Stimulated activated CD8-positive, alpha-beta memory T cell treated with anti-CD3 and anti-CD28 coated beads, Interleukin-15, amount 100 ng/mL, for 24 hours (primary cell): ENCODE measurements around the gene ARRDC4.
"Not testable (repeated sequence)": the region's sequence is repeated elsewhere in the genome, so short reads cannot be mapped to it uniquely, and the experiment has no call there.

ENCODE experiments used
- DNase-seq: peaks from one replicate; pipeline ENCODE4 v3.0.0-alpha.2; 2020; ENCODE audit warnings: low read depth

ARRDC4 gene

DNA sequence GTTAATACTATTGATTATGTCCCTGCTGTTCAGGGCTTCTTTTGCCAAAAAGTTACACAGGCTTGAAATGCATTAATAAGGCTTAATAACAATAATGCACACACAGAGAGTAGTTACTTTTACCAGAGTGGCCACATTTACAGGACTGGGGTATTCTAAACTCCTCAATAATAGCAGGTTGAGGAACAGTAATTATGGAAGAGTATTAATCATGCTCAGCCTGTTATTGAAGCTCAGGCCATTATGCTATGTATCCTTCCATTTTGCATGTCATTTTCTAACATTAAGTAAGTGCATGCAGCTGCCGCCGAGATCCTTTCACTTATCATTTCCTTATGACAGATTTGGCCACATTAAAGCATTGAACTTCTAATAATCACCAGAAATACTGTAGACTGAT lies 5.7 kb downstream of the ARRDC4 start:
- no peak for DNase-seq

DNA sequence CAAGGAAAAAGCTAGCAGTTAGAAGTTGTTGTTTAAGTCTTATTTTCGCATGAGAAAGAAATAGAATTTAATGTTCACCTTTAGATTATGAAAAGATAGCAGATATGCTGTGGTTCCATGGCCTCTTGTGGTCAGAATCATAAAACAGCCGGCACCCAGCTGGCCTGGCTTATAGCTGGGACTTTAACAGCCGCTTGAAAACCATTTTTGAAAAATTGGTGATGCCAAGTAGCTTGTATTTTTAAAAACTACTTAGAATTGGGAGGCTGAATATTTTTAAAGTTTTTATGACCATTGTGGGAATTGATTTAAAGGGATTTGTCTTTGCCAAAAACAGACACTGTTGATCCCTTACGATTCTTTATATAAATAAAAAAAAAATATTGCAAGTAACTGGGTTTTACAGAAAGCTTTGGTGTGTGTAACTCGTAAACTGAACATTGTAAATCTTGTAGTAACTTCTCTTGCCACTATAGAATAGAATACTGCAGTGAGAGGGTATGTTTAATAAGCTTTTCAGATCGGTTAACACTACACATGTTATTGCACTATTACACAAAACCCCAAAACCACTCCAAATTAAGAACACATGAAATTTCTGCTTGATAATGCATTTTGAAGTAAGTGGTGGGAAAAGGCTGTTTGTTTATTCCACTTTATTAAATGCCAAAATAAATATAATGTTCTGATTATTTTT lies 6.6 kb downstream of the ARRDC4 start:
- DNase-seq: no peak

DNA sequence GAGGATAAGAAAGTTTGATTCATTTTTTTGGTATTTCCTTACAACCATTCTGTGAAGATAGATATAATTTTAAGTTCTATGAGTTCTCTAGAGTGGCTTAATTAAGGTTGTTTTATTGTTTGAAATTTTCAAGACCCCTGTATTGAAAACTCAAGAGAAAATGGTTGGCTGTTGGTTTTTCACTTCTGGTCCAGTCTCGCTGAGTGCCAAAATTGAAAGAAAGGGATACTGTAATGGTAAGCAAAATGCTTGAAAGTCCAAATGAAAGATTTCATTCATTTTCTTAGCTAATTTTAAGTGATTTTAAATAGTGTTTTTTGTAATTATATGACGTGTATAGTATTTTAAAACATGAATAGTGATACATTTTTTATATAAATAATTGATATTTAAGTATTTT lies 7.4 kb downstream of the ARRDC4 start:
- no peak for DNase-seq

DNA sequence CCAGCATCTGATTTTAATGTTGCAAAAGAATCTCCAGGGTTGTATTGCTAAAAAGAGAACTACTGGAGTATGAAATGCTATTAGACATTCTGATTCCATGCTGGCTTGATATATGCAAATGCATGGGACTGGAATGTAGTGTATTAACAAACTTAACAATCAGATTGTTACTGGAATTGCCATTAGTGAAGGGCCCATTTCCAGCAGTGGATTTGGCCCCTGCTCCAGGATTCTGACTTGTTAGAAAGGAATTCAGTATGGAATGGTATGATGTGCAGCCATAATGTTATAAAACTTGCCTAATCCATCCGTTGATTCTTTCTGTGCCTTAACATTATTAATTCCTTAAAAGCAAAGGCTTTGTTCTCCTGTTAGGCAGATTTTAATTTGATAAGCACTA lies 7.9 kb downstream of the ARRDC4 start:
- no peak for DNase-seq

DNA sequence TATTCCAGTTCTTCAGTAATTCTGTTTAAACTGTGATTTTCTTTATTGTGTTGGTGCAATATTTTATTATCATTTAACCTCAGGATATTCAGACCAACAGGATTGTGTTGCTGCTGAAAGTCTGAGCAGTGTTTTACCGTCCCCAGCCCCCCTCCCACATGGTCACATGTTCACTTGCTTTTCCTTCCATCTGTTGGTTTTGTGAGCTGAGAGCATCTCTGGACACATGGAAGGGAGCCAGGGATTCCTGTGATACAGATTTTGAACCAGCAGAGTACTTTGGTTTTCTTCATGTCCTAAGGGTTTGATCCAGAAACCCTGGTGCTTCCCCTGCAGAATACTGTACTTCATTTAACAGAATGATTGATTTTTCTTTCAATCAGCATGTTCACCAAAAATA lies 11.9 kb downstream of the ARRDC4 start:
- DNase-seq: no peak

DNA sequence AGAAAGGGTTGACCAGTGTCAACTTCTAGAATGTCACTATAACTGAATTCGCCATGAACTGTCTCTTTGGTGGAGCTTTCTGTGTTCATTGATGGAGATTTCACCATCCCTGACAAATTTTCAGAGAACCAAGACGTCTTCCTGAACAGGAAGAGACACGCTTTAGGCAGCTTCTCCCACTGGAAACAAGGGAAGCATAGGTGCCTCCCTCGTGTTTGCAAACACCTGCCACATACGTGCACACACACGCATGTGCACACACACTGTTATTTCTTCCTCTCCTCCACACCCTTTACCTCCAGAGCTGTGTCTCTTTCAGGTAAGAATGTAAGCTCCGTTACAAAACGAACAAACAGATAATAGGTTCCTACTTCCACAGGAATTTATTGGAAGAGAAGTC lies 15.6 kb downstream of the ARRDC4 start:
- no peak for DNase-seq

DNA sequence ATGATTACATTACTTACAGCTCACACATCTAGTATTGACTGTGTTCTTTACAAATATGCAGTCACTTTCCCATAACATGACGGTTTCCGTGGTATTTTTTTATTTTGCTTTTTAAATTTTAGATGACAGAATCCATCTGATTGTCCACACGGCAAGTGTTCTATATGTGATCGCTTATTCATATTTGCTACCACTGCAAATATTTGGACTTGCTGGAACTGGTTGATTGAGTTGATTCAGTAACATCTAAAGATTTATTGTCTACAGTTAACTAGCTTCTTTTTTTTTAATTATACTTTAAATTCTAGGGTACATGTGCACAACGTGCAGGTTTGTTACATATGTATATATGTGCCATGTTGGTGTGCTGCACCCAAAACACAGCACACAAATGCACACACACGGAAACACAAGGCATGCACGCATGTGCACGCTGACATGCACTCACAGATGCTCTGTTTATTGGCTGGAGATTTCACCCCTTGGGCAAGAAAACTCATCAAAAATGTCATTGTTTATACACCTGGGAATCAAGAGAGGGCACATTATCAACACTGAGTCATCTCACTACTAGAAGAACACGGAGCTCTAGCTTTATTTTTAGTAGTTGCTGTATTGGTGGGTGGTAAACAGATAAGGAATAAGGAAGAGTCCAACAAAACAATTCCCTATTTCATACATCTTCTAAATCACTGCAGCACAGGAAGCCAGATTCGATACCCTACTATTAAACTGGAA lies 16.4 kb downstream of the ARRDC4 start:
- no peak for DNase-seq

DNA sequence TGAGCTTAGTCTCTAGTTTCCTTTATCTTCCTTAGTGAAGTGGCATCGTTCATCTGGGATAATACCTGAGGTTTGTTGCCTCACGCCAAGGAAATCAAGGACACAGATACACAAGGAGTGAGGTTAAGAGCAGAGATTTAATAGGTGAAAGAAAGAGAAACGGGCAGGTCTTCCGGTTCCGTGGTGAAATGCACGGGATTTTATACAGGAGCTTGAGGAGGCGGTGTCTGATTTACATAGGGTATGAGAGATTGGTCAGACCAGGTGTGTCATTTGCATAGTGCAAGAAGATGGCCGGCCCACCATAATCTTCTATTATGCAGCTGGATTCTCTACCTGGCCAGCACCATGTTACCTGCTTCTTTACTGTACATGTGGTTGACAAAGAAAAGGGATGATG lies 17.2 kb downstream of the ARRDC4 start:
- no peak for DNase-seq

DNA sequence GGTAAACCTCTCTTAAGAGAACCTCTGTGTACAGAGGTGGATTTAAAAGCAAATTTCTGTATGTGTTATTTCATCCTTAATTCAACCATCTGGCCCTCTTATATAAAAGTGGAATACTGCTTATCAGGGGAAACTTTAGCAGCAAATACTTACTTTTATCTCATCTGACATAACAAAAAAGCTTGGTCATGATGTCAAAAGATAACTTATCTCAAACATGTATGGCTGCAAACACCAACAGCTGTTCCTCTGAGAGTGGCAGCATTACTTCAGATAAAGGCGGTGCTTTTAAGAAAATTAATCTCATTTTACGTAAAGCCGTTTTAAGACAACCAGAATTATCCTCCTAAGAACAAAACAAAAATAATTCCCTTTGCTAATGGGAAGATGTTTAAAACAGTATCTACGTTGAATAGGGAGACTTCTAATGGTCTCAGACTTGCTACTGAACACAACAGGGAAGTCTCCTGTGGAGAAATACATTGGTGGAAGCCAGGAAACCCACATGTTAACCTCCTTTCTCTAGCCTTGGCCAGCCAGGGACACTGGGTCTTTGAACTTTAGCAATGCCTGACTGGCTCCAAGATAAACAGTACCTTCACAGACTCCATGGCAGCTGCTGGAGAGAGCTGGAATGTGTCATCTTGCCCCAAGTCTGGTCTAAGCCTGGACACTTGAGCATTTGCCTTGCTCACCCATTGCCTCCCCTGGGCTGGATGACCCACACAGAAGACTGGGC lies 18.1 kb downstream of the ARRDC4 start:
- no peak for DNase-seq

DNA sequence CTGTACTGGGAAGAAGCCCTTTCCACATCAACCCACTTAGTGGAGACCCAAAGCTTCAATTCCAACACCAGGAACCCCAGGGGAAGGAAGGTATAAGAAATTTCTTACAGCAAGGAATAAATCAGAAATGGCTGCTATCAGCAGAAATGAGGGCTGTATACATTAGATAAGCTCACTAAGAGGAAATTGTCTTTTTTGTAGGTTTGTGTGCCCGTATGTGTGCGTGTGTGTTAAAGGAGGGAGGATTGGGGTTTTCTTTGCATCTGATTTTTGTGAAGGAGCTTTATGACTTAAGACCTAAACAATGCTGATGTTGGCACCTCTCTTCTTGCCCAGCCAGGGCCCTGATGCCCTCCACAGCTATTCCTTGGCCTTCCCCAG lies 18.6 kb downstream of the ARRDC4 start:
- no peak for DNase-seq

DNA sequence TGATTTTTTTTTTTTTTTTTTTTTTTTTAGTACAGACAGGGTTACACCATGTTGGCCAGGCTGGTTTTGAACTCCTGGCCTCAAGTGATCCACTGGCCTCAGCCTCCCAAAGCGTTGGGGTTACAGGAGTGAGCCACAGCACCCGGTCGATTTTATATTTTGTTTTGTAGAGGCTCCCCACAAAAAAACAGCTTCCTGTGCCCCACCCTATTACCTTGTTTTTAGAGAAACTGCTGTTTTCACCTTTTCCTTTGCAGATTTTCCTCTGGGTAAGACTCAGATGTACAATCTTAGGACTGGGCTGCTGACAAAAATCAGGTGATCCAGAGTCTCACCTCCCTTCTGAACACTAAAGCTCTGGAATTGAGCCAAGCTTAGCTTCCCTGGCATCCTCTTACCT lies 20.6 kb downstream of the ARRDC4 start:
- DNase-seq: no peak

DNA sequence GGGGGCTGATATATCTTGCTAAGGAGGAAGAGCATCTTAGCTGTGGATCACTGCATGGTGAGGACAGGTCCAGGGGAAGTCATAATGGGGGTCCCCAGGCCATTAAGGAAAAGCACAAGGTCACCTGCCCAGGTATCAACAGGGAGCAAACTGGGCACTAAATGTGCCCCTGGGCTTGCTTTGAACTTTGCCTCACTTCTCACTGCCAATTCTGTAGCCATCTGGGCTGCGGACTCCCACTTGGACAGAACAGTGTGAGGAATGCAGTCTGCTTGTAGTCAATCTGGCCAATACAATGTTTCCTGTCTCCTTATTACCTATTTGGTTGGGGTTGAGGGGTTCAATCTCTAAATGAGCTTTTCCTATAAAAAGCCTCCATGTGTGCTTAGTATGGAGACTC lies 21.3 kb downstream of the ARRDC4 start:
- no peak for DNase-seq

DNA sequence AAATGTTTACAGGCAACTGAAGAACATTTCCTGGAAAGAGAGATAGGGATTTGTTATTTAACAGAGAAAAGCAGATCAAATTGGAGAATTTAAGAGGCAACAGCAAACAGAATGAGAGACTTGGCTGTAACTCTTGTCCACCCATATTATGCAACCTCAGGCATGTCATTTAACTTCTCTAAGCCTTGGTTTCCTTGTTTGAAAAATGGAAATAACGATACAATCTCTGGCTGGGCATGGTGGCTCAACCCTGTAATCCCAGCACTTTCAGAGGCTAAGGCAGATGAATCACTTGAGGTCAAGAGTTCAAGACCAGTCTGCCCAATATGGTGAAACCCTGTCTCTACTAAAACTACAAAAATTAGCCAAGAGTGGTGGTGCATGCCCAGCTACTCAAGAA lies 23.7 kb downstream of the ARRDC4 start:
- DNase-seq: no peak

DNA sequence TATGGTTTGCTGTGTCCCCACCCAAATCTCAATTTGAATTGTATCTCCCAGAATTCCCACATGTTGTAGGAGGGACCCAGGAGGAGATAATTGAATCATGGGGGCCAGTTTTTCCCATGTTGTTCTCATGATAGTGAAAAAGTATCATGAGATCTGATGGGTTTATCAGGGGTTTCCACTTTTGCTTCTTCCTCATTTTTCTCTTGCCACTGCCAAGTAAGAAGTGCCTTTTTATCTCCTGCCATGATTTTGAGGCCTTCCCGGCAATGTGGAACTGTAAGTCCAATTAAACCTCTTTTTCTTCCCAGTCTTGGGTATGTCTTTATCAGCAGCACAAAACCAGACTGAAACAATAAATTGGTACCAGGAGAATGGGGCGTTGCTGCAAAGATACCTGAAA lies 25.5 kb downstream of the ARRDC4 start:
- DNase-seq: not testable (repeated sequence)

DNA sequence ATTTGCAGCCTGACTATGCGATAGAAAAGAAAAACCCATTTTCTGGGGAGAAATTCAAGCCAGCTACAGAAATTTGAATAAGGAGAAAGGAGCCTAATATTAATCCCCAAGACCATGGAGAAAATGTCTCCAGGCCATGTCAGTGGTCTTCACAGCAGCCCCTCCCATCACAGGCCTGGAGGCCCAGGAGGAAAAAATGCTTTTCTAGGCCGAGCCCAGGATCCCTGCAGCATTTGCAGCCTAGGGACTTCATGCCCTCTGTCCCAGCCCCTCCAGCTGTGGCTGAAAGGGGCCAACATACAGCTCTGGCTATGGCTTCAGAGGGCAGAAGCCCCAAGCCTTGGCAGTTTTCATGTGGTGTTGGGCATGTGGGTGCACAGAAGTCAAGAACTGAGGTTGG lies 26.3 kb downstream of the ARRDC4 start:
- DNase-seq: no peak

DNA sequence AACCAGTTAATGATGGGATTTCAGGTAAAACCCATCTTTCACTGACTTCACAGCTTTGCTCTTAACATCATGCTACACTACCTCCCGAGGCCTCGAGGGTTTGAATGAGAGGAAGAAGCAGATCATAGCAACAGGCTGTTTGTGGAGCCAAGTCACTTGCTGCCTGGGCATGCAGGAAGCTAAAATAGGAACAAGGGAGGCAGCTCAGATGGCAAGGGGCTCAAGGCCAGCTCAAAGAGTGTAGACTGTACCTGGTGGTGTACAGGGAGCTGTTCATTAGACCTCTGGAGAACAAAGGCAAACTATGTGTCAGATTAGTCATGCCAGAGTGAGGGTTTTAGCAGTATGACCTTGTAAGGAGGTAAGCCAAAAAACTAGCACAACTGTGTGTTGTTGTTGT lies 28.8 kb downstream of the ARRDC4 start:
- no peak for DNase-seq

DNA sequence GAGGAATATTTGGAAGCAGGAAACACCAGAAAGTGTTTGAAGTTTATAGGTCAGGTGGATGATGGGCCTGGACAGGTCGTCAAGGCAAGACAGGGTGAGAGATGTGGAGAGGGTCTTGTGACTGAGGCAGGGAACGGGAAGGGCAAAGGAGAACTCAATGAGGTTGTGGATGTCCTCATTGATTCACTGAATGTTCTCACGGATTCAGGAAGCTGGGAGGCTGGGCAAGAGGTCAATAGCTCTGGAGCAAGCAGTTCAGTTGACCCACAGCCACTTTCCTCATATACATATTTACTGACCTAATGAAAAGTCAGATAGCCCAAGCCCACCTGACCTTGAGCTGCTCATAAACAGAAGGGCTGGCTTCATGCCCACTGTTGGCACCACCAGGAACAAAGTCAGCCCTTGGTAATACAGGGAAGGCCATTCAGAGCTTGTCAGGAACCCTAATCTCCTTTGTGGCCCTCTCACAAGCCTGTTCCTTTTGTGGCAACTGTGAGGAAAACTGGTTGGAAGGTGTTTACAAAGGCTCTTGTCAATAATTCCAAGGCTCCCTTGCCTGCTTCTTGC lies 31.6 kb downstream of the ARRDC4 start:
- no peak for DNase-seq

DNA sequence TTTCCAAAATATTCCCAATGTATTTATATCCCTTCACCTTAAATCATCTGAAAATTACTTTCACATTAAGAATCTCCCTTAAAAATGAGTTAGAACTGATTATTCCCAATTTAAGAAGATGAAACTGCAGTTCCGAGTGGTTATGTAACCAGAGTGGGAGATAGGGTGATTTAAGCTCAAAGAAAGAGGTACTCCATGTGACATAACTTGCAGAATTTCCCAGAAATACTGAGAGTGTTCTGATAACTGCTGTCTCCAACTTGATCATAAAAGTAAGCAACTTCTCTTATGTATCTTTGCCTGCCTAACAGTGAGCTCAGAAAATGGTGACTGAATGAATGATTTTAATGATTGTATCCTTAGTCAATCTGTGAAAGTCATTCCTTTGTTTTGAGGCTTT lies 32.3 kb downstream of the ARRDC4 start:
- DNase-seq: no peak

DNA sequence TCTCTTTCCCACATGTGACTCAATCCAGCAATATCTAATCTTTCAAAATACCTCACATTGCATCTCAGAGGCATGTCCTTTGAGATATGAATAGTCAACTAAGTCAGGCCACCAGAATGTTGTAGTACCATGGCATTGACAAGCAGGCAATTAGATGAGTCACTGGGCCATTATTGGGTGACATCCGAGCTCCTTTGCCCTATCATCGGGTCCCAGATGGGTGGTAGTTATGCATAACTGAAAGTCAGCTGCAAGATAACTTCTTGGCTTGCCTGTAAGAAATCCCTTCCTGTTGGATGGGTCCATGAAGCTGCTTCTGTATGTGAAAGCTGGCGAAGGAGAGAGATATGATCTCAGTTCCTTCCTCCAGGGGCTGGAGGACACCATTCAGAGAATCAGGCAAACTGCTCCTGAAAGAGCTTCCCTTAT lies 32.8 kb downstream of the ARRDC4 start:
- no peak for DNase-seq

DNA sequence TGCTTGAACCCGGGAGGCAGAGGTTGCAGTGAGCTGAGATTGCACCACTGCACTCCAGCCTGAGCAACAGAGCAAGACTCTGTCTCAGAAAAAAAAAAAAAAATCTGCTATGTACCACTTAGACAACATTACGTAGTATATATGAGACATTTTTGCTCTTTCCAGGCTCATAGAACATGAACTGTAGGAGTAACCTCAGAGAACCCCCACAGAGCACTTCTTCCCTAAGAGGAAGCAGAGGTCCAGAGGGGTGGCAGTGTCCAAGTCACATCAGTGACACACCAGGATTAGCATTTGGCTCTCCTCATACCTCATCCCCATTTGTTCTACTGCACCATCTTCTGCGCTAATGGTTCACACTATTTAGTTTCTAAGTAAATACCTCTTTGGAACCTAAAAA lies 33.7 kb downstream of the ARRDC4 start:
- no peak for DNase-seq

DNA sequence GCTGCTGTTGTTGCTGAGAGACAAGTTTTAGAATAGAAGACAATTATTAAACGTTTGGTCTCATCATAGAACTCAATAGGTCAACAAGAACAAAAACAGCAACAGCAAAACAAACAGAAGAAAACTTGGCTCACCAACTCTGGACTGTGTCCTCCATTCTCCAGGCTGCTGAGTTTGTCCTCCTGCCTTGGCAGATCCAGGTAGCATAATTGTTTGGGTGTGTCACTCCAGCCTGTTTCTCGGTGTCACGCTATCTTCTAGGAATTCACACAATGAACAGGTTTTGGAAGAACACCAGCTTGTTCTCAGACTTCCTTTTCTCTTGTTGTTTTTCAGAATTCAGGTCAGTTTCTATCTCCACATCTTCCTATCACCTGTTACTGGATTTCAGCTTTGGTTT lies 34.7 kb downstream of the ARRDC4 start:
- no peak for DNase-seq

DNA sequence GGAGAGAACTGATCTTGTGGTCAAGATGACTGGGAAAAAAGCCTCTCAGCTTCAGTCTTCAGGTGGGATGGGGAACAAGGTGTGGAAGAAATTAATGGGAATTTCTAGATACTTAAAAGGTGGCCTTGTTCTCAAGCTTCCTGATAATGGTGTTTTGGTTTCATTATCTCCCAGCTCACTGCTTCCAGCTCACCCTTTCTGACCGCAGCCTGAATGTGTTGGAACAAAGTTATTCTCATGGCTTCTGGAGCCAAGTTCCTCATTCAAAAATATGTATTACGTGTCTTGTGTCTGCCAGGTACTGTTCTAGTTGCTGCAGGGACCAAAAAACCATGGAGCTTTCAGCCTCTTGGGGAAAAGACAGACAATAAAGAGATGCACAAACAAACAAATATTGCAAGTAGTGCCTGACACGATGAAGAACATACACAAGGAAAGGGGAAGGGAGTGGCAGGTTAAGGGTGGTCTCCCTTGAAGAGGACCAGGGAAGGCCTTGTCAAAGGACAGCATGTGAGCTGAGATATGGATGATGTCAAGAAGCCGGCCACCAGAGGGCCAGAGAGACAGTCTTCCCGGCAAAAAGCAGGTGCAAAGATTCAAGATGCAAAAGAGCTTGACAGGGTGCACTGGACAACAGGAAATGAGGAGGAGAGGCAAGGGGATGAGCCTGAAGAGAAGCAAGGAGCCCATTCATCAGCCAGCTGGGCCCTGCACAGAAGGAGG lies 35.5 kb downstream of the ARRDC4 start:
- DNase-seq: no peak
